ENCODE results near the gene ABCB8.

Gene ABCB8

DNA sequence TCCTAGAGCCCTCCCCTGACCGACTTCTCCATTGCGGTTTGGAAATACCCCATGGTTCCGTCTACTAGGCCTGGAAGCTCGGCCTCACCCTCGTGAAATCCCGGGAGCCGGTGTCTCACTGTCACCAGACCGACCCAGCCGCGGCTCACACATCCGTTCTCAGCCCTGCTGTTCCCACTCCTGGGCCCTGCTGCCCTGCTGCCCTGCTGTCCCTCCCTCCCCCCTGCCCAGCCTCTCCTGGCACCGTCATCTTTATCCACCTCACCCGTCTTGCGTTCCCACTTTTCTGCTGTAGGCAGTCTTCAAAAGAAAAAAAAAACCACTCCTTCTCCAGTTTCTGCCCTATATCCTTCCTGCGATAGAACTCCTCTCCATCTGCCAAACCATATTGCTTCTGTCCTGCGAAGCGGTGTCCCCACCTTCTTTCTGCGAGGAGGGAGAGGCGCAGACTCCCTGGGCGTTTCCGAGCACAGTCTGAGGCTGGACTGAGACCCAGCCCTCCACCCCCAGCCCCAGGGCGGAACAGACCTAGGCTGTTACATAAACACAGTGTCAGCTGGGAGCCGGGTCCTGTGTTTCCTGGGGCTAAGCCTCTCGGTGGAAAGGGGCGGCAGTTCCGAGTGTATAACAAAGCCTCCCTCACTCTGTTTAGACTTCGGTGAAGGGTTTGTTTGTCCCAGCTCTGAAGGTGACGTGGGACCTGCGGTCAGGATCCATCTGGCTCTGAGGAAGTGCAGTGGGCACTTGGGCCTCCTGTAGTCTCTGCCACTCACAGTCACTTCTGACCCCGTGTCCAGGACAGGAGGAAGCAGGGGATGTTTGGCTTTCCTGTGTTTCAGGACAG is 60.8 kb downstream of the ABCB8 start:
- no peak for DNase-seq

DNA sequence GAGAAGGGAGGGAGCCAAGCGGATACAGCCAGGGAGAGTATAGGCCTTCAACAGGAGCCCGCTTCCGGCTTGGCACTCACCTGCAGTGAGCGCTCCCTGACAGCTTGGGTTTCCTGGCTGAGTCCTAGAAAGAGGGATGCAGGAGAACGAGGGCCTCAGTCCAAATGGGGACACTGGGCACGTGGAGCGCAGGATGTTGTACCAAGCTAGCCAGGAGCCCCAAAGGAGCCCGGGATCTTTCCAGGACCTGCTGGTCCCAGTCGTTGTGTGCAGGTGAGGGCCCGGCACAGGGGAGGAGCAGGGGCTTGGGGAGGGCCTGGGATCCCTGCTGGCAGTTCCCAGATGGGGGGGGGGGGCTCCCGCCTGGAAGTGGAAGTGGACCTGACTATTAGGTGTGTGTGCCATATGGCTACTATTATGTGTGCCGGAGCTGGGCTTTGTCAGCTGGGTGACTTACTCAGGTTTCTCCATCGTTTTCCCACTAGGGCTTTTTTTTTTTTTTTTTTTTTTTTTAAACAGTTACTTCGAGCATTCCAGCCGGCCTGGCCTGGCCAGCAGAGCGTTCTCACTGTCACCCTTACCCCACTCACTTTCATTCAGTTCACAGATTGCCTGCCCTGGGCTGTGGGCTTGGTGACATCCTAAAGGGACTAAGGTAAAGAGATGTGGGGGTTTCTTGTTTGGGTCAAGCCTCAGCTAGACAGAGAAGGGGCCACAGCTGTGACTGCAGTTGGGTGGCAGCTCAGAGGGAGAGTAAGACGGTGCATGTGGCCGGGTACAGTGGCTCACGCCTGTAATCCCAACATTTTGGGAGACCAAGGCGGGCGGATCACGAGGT is 61.9 kb downstream of the ABCB8 start:
- DNase-seq = no peak

DNA sequence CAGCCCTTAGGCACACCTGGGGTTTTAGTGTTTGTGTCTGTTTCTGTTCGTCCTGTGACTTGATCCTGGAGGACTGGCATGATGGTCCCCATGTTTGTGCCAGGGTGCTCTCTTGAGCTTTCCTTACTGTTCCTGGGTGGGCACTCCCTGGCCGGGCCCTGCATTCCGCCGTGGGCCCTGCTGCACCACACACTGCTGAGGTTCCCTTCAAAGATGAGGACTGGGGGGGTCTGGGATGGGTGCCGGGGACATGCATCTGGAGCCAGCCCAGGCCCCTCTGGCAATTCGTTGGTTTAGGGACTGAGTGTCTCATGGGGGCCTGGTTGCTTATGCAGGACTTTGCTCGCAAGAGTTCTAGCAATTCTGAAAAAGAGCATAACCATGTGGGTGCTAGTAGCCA is 62.8 kb downstream of the ABCB8 start:
- no peak for DNase-seq

GRCh38 chr7:151091431-151091830 is 63.2 kb downstream of the ABCB8 start:
- DNase-seq = no peak

GRCh38 chr7:151091988-151092387 is 63.7 kb downstream of the ABCB8 start:
- no peak for DNase-seq

- no peak for DNase-seq
Observed at GRCh38 chr7:151093748-151094147, 65.5 kb downstream of the ABCB8 start.

DNA sequence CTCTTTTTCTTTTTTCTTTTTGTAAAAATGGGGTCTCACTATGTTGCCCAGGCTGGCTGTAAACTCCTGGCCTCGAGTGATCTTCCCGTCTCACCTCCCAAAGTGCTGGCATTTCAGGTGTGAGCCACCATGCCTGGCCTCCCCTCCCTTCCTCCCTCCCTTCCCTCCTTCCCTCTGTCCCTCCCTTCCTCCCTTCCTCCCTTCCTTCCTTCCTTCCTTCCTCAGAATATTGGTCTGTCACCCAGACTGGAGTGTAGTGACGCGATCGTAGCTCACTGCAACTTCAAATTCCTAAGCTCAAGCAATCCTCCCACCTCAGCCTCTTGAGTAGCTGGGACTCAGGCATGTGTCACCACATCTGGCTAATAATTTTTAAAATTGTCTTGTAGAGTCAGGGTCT is 66.4 kb downstream of the ABCB8 start:
- DNase-seq = no peak

DNA sequence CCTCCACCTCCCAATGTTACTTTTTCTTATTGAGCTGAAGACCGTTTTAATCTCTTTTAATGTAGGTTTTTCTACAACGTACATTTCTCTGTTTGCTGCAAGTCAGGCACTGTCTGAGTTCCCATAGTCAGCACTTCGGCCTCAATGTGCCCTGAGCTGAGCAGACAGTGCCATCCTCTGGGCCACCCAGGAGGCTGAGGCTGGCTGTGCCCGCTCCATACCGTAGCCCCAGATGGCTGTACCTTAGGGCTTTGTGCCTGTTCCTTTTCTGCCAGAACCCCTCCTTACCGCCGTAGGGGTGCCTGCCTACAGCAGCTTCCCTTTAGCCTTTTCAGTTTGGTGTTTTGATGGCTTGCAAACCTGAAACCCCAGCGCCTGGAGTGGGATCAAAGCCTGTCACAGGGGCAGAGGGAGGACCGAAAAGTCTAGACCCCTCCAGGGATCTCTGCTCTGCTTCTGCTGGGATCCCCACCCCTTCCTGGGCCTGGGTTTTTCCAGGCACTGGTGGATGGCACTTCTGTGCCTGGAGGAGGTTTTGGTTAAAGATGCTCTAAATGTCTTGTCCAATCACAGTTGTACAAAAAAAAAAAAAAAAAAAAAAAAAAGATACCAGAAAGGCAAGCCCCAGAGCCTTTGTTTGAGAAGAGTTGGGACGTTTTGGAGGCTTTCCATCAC is 67.0 kb downstream of the ABCB8 start:
- DNase-seq = no peak

- DNase-seq = no peak
Observed at GRCh38 chr7:151095828-151096475, 67.7 kb downstream of the ABCB8 start.

Measured in 8988T (cell line).